Measurements from ENCODE around the gene EHMT2.
"Not testable (repeated sequence)": the region's sequence is repeated elsewhere in the genome, so short reads cannot be mapped to it uniquely, and the experiment has no call there.

The EHMT2 gene
- total RNA-seq = 60.5 to 72.7 (median 66.9) reads per million in 4 donors

DNA sequence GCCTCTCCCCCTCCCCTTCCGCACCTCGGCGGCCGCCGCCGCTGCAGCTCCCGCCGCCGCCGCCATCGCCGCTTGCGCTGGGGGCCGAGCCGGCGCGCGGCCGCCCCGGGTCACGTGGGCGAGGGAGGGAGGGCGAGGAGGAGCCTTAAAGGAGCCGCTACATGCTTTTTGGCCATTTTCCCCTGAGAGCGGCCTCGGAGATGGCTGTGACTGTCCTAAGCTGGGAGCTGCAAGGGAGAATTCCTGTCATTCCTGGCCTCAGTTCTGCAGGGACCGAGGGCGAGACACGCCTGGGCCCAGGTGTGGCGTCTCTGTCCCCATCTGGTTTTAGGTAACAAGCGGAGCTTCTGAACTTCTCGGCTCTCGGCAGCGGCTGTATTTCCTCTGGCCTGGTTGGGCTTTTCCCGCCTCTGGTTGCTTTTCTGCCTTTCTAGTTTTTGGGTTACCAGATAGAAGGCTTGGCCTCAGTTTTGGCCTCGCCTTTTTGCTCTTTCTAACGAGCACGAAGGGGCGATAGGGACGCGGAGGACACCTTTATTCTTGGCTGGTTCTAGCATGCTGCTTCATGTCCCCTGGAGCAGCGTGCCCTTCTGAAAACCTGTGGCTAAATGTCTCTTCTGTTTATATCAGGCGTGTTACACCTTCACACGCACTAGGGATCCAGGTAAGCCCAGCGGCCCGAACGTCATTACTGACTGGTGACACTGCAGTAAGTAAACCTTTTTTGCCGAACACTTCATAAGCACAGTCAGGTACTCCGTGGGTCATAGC lies at the start of gene EHMT2:
EHMT2 (minus strand) TSS at position 87 of the 771 bp plus-strand sequence; CDS start at position 66, 21 bp downstream.
- peak; percentile 70 to 86 (median 74) for DNase-seq

DNA sequence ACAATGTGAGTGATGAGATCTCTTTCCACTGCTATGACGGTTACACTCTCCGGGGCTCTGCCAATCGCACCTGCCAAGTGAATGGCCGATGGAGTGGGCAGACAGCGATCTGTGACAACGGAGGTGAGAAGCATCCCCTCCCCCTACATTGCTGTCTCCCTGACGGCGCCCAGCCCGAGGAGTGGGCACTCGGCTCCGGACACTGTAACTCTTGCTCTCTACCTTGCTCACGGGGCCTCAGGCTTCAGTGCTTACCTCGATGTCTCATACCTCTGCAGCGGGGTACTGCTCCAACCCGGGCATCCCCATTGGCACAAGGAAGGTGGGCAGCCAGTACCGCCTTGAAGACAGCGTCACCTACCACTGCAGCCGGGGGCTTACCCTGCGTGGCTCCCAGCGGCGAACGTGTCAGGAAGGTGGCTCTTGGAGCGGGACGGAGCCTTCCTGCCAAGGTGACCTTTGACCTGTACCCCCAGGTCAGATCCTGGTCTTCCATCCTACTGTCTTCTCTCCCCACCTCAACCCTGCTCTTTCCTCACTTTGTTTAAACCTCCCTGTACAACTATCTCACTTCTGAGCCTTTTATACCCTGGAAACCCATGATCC lies 49.7 kb upstream of the EHMT2 start:
- no peak for DNase-seq

DNA sequence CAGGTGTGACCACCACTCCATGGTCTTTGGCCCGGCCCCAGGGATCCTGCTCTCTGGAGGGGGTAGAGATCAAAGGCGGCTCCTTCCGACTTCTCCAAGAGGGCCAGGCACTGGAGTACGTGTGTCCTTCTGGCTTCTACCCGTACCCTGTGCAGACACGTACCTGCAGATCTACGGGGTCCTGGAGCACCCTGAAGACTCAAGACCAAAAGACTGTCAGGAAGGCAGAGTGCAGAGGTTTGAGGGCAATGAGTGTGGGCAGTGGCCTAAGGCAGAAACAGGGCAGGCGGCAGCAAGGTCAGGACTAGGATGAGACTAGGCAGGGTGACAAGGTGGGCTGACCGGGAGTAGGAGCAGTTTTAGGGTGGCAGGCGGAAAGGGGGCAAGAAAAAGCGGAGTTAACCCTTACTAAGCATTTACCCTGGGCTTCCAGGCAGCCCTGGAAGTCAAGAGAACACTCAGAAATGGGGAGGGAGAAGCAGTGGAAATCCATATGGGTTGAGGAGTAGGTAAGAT lies 48.9 kb upstream of the EHMT2 start:
- DNase-seq = no peak

DNA sequence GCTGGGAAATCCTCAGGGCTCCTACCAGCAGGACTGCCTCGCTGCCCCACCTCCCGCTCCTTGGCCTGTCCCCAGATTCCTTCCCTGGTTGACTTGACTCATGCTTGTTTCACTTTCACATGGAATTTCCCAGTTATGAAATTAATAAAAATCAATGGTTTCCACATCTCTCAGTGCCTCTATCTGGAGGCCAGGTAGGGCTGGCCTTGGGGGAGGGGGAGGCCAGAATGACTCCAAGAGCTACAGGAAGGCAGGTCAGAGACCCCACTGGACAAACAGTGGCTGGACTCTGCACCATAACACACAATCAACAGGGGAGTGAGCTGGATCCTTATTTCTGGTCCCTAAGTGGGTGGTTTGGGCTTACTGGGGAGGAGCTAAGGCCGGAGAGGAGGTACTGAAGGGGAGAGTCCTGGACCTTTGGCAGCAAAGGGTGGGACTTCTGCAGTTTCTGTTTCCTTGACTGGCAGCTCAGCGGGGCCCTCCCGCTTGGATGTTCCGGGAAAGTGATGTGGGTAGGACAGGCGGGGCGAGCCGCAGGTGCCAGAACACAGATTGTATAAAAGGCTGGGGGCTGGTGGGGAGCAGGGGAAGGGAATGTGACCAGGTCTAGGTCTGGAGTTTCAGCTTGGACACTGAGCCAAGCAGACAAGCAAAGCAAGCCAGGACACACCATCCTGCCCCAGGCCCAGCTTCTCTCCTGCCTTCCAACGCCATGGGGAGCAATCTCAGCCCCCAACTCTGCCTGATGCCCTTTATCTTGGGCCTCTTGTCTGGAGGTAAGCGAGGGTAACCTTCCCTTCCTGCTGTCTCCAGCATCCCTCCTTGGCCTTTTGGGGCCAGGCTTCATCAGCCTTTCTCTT lies 48.2 kb upstream of the EHMT2 start, which contains the start of gene CFB:
CFB (plus strand) TSS at position 589 of the 863 bp plus-strand sequence; CDS start at position 716, 127 bp downstream.
- DNase-seq = no peak

DNA sequence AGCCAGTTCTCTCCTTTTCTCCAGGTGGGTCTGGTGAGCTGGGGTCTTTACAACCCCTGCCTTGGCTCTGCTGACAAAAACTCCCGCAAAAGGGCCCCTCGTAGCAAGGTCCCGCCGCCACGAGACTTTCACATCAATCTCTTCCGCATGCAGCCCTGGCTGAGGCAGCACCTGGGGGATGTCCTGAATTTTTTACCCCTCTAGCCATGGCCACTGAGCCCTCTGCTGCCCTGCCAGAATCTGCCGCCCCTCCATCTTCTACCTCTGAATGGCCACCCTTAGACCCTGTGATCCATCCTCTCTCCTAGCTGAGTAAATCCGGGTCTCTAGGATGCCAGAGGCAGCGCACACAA lies 47.6 kb upstream of the EHMT2 start:
- no peak for DNase-seq

DNA sequence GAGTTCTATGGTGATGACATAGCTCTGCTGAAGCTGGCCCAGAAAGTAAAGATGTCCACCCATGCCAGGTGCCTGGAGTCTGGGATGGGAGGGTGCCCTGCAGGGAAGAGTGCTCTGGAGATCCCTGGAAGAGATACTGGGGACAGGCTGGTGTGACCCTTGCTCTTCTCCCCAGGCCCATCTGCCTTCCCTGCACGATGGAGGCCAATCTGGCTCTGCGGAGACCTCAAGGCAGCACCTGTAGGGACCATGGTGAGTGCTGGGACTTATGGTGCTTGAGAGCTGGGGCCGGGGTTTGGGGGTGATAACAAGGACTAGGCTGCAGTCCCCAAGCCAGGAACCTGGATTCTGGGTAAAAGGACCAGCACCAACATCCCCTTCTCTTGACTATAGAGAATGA lies 46.2 kb upstream of the EHMT2 start:
- DNase-seq = no peak

DNA sequence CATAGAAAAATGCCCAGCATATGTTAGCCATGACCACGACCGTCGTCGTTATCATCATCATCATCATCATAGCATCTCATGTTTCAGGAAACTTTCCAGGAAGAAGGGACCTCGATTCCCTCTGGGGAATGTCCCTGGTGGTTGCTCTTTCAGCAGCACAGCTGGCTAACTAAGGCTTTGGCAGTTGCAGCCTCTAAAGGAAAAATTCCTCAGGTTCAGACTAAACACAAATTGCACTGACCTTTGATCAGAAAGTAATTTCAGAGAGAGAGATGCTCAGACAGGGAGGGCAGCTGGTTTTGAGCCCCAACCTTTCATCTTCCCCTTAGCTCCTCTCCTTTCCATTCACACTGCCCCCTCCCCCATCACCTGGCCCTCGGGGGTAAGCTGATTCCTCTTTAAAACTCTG lies 42.8 kb upstream of the EHMT2 start:
- DNase-seq = no peak

DNA sequence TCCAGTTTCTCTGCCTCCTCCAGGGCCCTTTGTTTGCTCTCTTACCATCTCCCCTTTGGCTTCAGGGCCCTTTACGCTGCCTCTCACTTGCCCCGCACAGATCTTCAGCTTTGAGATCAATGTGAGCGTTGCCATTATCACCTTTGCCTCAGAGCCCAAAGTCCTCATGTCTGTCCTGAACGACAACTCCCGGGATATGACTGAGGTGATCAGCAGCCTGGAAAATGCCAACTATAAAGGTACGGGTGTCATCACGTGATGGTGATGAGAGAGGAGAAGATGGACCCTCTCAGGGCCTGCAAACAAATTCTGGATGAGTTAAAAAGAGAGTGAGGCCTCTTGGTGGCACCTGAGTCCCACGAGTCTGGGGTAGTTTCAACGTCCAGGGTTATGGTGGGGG lies 38.3 kb upstream of the EHMT2 start:
- no peak for DNase-seq

DNA sequence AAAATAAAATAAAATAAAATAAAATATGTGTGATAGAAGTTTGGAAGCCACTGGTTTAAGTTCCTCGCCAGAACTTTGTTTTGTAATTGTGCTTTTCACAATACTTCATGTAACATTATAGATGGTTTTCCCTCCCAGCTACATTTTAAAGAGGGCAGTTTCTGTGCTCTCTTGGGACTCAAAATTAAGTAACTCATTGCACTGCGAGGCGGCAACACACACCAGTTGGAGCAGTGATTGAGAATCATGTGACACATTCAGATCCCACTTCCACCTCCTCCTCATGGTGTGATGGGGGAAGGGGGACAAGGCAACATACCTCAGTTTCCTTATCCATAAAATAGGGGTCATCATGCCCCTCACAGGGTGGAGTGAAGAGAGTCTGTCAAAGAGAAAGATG lies 37.5 kb upstream of the EHMT2 start:
- no peak for DNase-seq

DNA sequence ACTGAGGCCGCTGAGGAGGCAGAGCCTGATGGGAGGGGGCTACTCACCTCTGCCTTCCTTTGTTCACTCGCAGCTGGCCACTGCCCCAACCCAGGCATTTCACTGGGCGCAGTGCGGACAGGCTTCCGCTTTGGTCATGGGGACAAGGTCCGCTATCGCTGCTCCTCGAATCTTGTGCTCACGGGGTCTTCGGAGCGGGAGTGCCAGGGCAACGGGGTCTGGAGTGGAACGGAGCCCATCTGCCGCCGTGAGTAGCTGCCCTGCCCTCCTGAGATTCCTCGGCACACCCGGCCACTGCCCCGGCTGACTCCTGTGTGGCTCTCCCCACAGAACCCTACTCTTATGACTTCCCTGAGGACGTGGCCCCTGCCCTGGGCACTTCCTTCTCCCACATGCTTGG lies 36.0 kb upstream of the EHMT2 start:
- DNase-seq = no peak

DNA sequence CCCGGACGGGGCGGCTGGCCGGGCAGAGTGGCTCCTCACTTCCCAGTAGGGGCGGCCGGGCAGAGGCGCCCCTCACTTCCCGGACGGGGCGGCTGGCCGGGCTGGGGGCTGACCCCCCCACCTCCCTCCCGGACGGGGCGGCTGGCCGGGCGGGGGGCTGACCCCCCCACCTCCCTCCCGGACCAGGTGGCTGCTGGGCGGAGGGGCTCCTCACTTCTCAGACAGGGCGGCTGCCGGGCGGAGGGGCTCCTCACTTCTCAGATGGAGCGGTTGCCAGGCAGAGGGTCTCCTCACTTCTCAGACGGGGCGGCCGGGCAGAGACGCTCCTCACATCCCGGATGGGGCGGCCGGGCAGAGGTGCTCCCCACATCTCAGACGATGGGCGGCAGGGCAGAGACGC lies 34.6 kb upstream of the EHMT2 start:
- not testable (repeated sequence) for DNase-seq

DNA sequence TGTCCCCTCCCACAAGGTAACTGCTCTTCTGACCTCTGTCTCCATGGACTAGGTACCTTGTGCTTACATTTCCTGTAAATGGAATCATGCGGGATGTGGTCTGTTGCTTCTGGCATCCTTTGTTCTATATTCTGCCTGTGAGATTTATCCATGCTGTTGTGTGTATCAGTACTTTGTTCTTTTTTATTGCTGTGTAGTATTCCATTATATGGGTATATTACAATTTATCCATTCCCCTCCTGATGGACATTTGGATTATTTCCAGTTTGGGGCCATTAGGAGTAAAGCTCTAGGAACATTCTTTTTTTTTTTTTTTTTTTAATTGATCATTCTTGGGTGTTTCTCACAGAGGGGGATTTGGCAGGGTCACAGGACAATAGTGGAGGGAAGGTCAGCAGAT lies 33.5 kb upstream of the EHMT2 start:
- no peak for DNase-seq

DNA sequence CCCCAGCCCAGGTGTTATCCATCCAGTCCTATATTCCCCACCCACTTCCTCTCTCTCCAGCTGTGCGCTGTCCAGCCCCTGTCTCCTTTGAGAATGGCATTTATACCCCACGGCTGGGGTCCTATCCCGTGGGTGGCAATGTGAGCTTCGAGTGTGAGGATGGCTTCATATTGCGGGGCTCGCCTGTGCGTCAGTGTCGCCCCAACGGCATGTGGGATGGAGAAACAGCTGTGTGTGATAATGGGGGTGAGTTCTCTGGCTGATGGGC lies 31.1 kb upstream of the EHMT2 start:
- no peak for DNase-seq

DNA sequence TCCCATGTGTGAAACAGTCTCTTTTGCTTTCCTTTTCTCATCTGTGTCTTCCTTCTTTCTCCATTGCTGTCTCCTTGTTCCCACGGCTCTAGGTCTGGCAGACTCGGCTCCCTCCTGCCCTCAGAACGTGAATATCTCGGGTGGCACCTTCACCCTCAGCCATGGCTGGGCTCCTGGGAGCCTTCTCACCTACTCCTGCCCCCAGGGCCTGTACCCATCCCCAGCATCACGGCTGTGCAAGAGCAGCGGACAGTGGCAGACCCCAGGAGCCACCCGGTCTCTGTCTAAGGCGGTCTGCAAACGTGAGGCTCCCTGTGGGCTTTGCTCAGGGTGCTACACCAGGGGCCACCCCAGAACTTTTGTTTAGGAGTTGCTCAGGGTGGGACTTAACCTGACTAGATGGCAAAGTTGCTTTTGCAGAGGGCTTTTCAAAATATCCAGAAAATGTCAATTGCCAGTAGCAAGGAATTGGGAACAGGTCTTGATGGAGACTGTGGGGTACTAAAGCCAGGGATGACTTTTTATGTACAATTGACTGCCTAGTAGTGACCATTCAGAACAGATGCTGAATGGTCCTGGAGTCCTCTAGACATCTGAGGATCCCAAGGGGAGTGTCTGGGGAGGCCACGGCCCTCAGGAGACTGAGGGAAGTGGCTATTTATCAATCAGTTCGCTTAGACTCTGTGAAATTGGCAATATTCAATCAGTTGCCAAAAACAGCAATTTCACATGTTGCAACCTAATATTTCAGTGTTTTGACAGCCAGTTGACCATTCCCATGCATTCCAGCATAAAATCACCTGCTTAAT lies 30.6 kb upstream of the EHMT2 start:
- no peak for DNase-seq

DNA sequence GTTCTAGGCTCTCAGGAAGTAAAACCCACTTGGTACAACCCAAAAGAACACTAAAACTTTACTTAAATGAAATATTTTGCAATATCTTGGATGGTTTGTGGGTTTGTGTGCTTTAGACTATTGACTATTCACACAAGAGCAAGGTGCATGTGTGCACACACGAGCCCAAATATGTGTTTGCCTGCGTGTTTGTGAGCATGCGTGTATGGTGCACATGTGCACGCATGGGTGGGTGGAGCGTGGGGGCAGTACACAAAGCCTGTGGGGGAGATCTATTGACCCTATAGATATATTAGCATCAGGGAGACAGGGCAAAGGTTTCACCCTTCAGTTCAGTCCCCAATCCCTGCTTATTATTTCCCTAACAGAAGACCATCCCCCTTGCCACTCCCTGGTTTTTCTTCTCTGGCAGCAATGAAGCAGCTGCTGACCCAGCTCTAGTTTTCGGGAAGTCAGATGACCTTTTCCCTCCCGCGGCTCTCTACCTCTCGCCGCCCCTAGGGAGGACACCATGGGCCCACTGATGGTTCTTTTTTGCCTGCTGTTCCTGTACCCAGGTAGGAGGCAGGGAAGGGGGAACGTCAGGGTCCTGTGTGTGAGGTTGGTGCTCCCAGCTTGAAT lies 29.9 kb upstream of the EHMT2 start, which contains the start of gene C2:
C2 (plus strand) TSS at position 476 of the 621 bp plus-strand sequence; CDS start at position 512, 36 bp downstream.
- DNase-seq = no peak

DNA sequence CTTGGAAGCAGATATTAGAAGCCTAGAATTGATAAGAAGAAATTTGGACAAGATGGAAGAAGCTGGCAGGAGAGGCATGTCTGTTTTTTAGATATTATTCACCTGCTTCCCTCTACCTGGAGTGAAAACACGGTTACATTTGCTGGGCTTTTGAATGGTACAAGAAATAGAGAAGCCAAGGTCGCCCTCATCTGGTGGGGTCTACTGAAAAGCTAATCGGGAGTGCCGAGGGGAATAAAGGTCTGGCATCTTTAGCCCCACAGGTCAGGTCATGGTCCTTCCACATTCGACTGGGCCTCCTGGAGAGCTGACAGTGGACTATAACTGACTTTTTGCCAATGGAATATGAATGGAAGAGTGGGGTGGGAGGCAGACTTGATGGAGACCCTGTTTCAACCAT lies 25.4 kb upstream of the EHMT2 start:
- no peak for DNase-seq

DNA sequence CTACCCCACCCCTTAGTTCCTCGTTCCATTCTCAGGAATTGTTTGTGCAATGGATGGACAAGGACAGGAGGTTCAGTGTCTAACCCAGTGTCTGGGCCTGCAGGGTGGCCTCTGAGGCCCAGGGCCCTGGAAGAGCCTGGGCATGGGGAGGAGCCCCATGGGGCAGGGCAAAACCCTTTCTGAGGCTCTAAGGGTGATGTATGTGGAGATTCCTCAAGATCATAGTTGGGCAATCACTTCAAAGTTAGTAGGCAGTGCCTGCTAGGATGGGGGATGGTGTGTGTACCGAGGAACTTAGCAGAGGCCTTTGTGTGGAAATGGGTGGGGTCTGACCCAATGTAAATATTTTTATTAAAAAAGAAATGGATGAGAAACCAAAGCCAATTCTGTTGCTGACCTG lies 23.3 kb upstream of the EHMT2 start:
- DNase-seq = no peak

DNA sequence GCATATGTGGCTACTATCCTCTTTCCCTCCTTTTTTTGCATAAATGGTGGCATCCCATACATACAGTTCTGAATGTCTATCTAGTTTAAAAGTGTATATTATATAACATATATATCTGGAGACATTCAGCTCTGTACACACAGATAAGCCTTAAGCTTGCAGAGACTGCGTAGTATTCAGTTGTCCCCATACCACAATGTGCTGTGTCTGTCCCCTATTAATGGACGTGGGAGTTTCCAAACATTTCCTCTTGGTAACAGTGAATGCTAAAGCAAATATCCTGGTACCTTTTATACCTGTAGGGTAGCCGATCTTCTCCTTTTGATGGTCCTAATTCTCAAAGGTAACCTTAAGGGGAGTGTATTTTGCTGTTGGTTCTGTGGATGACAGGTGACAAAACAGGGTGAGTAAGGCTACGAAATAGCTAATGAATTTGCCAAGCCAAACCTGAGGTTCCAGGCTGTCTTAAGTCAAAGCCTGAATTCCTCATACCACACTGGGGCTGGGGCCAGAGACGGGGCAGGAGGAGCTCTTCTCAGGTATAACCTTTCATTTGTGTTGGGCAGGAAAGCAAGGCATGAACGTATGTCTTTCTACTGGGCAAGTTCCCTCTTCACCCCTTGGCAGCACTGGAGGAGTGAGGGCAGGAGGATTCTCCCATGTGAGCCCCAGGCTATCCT lies 22.3 kb upstream of the EHMT2 start:
- DNase-seq = no peak

DNA sequence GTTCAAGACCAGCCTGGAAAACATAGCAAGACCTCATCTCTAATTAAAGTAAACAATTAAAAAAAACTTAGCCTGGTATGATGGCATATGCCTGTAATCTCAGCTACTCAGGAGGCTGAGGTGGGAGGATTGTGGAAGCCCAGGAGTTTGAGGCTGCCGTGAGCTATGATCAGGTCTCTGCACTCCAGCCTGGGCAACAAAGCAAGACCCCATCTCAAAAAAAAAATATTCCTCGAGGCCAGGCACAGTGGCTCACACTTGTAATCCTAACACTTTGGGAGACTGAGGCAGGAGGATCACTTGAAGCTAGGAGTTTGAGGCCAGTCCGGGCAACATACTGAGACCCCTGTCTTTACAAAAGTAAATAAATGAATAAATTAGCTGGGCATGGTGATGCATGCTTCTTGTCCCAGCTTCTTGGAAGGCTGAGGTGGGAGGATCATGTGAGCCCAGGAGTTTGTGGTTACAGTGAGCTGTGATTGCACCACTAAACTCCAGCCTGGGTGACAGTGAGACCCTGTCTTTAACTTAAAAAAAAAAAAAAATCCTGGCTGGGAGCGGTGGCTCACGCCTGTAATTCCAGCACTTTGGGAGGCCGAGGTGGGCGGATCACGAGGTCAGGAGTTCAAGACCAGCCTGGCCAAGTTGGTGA lies 20.7 kb upstream of the EHMT2 start:
- DNase-seq = no peak

DNA sequence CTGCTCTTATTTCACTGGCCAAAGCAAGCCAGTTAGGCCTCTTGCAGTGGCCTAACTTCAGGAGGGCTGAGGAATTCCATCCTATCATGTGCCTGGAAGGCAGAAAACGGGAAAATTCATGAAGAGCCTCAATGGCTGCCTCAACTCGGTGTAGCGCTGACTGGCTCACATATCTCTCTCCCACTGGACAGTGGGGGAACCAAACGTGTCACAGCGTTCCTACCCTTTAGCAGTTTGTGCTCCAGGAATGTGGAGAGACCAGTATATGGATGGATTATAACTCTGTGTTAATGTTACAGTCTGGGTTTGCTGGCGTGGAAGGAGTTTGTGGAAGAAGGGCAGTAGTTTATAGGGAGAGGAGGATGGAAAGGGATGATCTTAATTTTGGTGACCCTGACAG lies 18.3 kb upstream of the EHMT2 start:
- DNase-seq = no peak

DNA sequence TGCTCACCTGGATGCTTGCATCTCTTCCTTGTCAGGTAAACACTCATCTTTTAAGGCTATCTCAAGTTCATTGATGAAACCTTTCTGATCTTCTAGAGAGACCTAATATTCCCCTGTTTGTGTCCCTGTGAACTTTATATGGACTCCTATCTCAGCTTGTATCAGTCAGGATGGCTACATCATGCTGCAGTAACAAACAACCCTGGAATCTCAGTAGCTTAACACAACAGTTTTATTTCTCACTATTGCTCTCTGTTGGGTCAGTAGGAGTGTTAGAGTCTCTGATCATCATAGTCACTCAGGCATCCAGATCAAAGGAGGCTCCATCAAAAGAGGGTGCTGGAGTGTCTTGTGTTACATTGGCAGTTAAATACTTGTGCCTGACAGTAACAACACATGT lies 17.9 kb upstream of the EHMT2 start:
- DNase-seq = no peak
